ENCODE results near the gene CACNA1B. TPM values are rescaled to one million over a fixed set of nuclear protein-coding genes. Genes with fewer than 3 reads are reported as not detected.

CACNA1B gene
- total and polyA plus RNA-seq, 2 of the 4 experiments (the other 2 are of a cell fraction), result 0.02 TPM; not detected in 1

GRCh38 chr9:138083873-138084272, 206.3 kb downstream of the CACNA1B start:
- Histone ChIP-seq H2AK5ac (ENCODE audit: low read depth, low read length) (no peak overlapping the region), H2BK15ac (ENCODE audit: low read depth, low read length) (no peak overlapping the region), H2AFZ (replicated peaks; ENCODE audit: low read length, poor library complexity) (no peak overlapping the region), H3K79me1 (ENCODE audit: low read depth in 1 of 2, low read length in 2 of 2) (no peaks in the 10 kb centered on the region), H3K36me3 (ENCODE audit: control insufficient read depth, insufficient read depth, low read length) (no peaks in the 10 kb centered on the region), H3K9me3 (ENCODE audit: control insufficient read depth, insufficient read depth, low read length) (peaks cover 34% of the 10 kb centered on the region), H3K27ac (ENCODE audit: insufficient read depth, low read length) (no peak overlapping the region), H3K4me3 (ENCODE audit: insufficient read depth, low read depth, low read length) (no peak overlapping the region), H4K20me1 (ENCODE audit: insufficient read depth, low read length) (no peaks in the 10 kb centered on the region), H3K14ac (replicated peaks; ENCODE audit: low read depth, low read length) (no peak overlapping the region), H2BK120ac (ENCODE audit: low read depth, low read length) (no peak overlapping the region), H3K4me1 (ENCODE audit: control insufficient read depth, insufficient read depth, low read length) (no peaks in the 10 kb centered on the region), H3K4me2 (ENCODE audit: low read depth, low read length) (no peak overlapping the region), H3K9ac (ENCODE audit: low read depth, low read length) (no peak overlapping the region), H4K91ac (ENCODE audit: insufficient read depth, low read depth, low read length) (no peak overlapping the region), H3K18ac (ENCODE audit: low read depth, low read length) (no peak overlapping the region), H2AK9ac (replicated peaks; ENCODE audit: low read depth, low read length, poor library complexity) (no peak overlapping the region), H4K8ac (ENCODE audit: low read depth in 2 of 2, low read length in 2 of 2) (no peak overlapping the region), H3K9me1 (ENCODE audit: insufficient read depth, low read length) (no peaks in the 10 kb centered on the region), H3K4ac (ENCODE audit: low read depth, low read length) (no peak overlapping the region), H3K27me3 (ENCODE audit: control insufficient read depth, insufficient read depth, low read length) (no peaks in the 10 kb centered on the region), H4K5ac (ENCODE audit: low read depth, low read length) (no peak overlapping the region), H3K56ac (ENCODE audit: extremely low read depth, insufficient read depth, low read length) (no peak overlapping the region), H2BK20ac (ENCODE audit: low read depth, low read length) (no peak overlapping the region), H2BK5ac (ENCODE audit: low read depth, low read length, poor library complexity, severe bottlenecking) (no peak overlapping the region), H3K23ac (ENCODE audit: low read depth, low read length) (no peak overlapping the region)
- DNase-seq (no peak), ATAC-seq (ENCODE audit: low read depth) (no peak)
- BruUV-seq (replicated peaks), result no TSS peak
- dilution Hi-C loops (cut with HindIII; ENCODE audit: low sequenced_read_pairs, unreplicated experiment), result no loop called here
- intact Hi-C loops (cut with micrococcal nuclease), result no loop called here
- ChIA-PET POLR2A (ENCODE audit: unreplicated experiment) (no interaction called here), CTCF (no interaction called here)
- in situ Hi-C loops (cut with MboI; ENCODE audit: low sequenced_read_pairs), result no loop called here
- WGBS, 2 experiments (ENCODE audit: extremely low coverage in 2 of 2, insufficient read length in 1 of 2), result 0% methylated on average over 1 of the region's 3 CpGs; no CpG with 5 or more reads in 1 of the 2 experiments
- TF ChIP-seq MAFK (IDR thresholded peaks at IDR 0.05; ENCODE audit: low read depth, low read length) (no peak), POLR2A (IDR thresholded peaks at IDR 0.05; ENCODE audit: low read depth, low read length) (no peak), CEBPB (IDR thresholded peaks at IDR 0.05; ENCODE audit: low read depth, low read length) (no peak), MAZ (IDR thresholded peaks at IDR 0.05; ENCODE audit: borderline replicate concordance, low read depth, low read length) (no peak), SMC3 (IDR thresholded peaks at IDR 0.05; ENCODE audit: low read depth, low read length) (no peak), CHD1 (IDR thresholded peaks at IDR 0.05; ENCODE audit: low read depth, low read length) (no peak), MXI1 (IDR thresholded peaks at IDR 0.05; ENCODE audit: borderline replicate concordance, low read depth, low read length) (no peak), RCOR1 (IDR thresholded peaks at IDR 0.05; ENCODE audit: insufficient replicate concordance, low read length) (no peak), FOS (IDR thresholded peaks at IDR 0.05; ENCODE audit: low read depth, low read length) (no peak), RAD21 (IDR thresholded peaks at IDR 0.05; ENCODE audit: low read length) (no peak), BHLHE40 (IDR thresholded peaks at IDR 0.05; ENCODE audit: low read depth, low read length) (no peak)
- TF ChIP-seq, protein P1, sequence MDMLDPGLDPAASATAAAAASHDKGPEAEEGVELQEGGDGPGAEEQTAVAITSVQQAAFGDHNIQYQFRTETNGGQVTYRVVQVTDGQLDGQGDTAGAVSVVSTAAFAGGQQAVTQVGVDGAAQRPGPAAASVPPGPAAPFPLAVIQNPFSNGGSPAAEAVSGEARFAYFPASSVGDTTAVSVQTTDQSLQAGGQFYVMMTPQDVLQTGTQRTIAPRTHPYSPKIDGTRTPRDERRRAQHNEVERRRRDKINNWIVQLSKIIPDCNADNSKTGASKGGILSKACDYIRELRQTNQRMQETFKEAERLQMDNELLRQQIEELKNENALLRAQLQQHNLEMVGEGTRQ (IDR thresholded peaks at IDR 0.05; ENCODE audit: low read depth, low read length), result no peak
- TF ChIP-seq, protein P2, sequence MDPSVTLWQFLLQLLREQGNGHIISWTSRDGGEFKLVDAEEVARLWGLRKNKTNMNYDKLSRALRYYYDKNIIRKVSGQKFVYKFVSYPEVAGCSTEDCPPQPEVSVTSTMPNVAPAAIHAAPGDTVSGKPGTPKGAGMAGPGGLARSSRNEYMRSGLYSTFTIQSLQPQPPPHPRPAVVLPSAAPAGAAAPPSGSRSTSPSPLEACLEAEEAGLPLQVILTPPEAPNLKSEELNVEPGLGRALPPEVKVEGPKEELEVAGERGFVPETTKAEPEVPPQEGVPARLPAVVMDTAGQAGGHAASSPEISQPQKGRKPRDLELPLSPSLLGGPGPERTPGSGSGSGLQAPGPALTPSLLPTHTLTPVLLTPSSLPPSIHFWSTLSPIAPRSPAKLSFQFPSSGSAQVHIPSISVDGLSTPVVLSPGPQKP (IDR thresholded peaks at IDR 0.05; ENCODE audit: borderline replicate concordance, low read depth, low read length), result no peak

Measured in IMR-90 (cell line).